Left colon (tissue), 2 donors: Measurements from ENCODE around the gene MAP7. TPM values are rescaled to one million over a fixed set of nuclear protein-coding genes. Genes with fewer than 3 reads are reported as not detected.

Experiments used
- ATAC-seq: fragments of 200-7000 bp; cut with Tn5 transposase; one replicate; pipeline ENCODE4 v1.9.1; 2020; ENCODE audit warnings: mild to moderate bottlenecking, moderate library complexity
- DNase-seq, 2 donors: peaks; one replicate each; pipeline ENCODE4 v3.0.0-alpha.2; 2020
- intact Hi-C, 2 donors: fragments of 100-400 bp; cut with DNase I in 1 of 2; cut with micrococcal nuclease in 1 of 2; formaldehyde crosslinking; loops; one replicate each; pipeline versions ENCODE4 v1.11.2 to v1.14.0; 2022; cut with DNase I, micrococcal nuclease
- total RNA-seq, 2 donors: library from RNA; stranded (reverse); fragmentation: NEBNext Ultra II Directional; extraction: Animal tissue kit (Norgen Biotek cat#: 25700); gene quantifications; one replicate each; pipeline ENCODE4 v1.2.1, GENCODE V29; 2021
- donor health status: DM: no; HTN: no; CAD: no.
- donor health status: DM: yes; HTN: yes; CAD: no.

The MAP7 gene
- total RNA-seq, 2 donors from 2014 or later, result 72.6 to 82.7 TPM

DNA sequence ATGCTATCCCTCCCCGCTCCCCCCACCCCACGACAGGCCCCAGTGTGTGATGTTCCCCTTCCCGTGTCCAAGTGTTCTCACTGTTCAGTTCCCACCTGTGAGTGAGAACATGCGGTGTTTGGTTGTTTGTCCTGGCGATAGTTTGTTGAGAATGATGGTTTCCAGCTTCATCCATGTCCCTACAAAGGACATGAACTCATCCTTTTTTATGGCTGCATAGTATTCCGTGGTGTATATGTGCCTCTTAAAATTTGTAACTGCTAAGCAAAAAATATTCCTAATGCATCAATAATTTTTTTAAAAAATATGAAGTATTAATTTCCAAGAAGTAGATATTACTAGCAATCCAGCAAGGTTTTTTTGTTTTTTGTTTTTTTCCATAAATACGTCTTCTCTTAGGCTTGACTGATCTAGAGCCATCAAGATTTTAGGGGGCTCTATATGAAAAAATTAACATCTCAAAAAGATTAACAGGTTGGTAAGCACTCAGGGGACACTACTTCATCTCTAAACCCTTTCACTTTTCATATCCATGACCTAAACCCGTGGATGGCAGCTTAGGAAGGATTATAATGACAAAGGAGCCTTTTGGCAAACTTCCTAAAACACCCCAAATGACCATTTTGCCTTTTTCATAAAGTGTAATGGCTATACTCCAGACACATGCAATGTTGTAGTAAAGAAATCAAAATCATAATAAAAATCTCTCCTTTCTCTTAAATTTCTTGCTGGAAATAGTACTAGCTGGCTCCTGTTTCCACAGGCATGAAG is 14.2 kb downstream of the MAP7 start:
- intact Hi-C loops, result no loop called here
- no peak for ATAC-seq
- DNase-seq, result no peak

DNA sequence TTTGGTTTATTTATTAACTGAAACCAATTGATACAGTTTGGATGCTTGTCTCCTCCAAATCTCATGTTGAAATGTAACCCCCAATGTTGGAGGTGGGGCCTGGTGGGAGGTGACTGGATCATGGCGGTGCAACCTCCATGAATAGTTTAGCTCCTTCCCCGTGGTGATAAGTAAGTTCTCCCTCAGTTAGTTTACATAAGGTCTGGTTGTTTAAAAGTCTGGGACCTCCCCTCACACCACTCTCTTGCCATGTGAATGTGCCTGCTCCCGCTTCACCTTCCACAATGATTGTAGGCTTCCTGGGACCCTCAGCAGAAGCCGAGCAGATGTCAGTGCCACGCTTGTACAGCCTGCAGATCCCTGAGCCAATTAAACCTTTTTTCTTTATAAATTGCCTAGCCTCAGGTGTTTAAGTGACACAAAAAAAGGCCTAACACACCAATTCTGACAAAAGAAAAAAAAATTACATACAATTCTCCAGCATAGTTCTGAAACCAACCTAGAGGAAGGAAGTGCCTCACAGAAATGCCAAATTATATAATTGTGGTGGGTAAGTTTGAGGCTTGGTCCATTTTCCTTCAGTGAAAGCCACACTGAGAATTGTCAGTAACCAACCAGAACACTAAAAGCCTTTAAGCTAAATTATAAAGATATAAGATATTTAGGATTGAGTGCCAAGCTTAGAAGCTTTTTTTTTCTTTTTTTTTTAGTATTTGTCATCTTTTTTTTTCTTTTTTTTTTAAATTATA is 15.0 kb downstream of the MAP7 start:
- DNase-seq (no peak), ATAC-seq (no peak)
- intact Hi-C loops, result no loop called here

DNA sequence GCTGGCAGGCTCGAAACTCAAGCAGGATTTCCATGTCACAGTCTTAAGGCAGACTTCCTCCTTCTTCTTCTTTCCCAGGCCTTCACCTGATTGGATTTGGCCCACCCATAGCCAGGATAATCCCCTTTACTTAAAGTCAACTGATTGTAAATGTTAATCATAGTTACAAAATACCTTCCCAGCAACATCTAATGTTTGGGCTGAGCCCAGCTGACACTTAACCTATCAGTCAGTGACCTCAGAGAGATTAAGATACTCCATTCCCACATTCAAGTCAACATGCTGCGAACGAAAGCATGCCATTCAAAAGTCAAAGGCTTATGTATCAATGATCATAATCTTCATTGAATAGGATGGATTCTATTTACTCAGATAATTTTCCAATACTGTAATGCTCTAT is 16.0 kb downstream of the MAP7 start:
- no peak for DNase-seq
- intact Hi-C loops, result no loop called here
- ATAC-seq, result no peak

DNA sequence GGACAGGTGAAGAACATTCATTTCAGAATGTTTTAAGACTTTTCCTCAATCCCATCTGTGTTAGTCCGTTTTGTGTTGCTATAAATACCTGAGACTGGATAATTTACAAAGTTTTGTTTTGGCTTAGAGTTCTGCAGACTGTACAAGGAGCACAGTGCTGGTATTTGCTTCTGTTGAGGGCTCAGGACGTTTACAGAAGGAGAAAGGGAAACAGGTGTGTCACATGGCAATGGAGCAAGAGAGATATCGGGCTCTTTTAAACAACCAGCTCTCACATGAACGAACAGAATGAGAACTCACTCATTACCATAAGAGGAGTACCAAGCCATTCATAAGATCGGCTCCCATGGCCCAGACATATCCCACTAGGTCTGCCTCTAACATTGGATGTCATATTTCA is 16.7 kb downstream of the MAP7 start:
- DNase-seq (no peak), ATAC-seq (no peak)
- intact Hi-C loops, result no loop called here

DNA sequence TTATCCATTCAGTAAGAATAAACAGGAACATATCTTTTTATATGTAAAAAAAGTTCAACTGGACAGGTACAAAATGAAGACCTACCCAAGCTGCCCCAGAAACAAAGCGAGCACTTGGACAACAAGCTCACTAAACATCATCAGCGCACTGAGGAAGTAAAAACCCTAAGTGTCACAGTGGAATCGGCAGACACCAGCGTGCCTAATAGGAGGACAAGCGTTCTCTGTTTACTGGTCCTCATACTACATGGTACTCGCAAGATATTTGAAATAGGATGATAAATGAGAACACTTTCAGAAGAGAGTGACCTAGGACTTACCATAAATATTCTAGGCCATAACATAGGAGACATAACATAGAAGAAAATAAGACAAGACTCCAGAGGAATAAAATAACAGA is 18.2 kb downstream of the MAP7 start:
- ATAC-seq (no peak), DNase-seq (no peak)
- intact Hi-C loops, result no loop called here

DNA sequence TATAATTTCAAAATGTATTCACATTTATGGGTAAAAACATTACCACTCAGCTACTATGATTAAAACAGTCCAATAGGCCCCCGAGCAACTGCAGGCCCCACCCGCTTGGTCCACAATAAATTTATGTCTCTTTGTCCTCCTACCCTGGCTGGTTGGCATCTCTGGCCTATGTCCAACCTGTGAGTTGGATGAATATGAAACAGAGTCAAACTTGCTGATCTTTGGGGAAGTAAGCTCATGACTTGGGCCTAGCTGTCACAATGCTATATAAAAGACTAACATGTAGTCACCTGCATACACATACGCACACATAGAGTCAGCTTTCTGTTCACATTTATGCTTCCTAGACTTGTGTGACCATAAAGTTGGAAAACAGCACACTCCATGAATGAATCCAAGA is 20.5 kb downstream of the MAP7 start:
- ATAC-seq (peak; percentile 73), DNase-seq (peak in 1 of 2 donors; percentile 23)
- intact Hi-C loops, result no loop called here

DNA sequence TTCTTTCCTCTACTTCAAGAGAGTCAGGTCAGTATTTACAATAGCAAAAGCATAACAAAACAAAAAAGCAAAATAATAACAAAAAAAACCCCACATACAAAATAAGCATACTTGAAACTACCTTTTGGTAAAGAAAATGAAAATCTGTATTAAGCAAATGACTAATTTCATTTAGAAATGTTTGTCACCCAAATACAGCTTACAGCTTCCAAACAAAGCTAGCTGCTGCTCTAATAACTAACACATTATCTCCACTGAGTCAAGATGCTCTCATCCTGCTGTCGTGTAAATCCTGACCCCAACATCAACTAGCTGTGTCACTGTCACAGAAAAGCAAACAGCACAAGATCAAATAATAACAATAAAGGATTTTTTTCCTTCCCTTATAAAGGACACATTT is 21.7 kb downstream of the MAP7 start:
- no peak for ATAC-seq
- intact Hi-C loops, result no loop called here
- no peak for DNase-seq

DNA sequence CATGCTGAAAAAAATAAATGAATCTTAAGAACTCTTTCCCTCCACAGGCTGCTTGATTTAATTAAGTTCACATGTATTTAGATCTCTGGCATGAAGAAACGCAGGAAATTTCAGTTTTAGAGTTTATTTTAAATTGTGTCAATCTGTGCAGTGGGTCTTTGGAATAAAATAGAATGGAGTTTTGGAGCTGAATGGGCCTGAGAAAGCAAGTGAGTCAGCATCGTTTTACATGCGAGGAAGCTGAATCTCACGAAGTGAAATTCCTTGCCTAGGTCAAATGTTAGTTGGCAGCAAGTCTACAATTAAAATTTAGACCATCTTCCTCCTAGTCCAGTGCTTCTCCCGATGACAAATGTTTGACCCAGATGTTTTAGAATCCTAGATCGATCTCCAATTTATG is 22.4 kb downstream of the MAP7 start:
- intact Hi-C loops, result no loop called here
- no peak for DNase-seq
- ATAC-seq, result no peak

DNA sequence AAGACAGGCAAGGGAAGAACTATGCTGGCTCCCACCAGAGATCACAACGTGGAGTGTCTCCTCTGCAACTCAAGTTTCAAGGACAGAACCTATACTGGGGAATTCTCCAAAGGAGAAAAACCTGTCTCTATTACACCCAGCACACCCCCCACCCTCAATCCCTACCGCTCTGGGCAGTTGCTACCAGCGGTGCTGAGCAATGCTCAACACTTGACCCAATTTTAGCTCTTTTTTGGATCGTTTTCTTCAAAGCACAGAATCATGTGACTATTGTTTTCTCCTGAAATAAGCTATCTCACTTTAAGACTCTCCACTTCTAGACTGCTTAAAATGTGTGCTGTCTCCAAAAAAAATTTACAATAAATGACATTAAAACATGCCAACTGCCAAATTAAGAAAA is 23.3 kb downstream of the MAP7 start:
- DNase-seq, result no peak
- intact Hi-C loops, result no loop called here
- no peak for ATAC-seq

DNA sequence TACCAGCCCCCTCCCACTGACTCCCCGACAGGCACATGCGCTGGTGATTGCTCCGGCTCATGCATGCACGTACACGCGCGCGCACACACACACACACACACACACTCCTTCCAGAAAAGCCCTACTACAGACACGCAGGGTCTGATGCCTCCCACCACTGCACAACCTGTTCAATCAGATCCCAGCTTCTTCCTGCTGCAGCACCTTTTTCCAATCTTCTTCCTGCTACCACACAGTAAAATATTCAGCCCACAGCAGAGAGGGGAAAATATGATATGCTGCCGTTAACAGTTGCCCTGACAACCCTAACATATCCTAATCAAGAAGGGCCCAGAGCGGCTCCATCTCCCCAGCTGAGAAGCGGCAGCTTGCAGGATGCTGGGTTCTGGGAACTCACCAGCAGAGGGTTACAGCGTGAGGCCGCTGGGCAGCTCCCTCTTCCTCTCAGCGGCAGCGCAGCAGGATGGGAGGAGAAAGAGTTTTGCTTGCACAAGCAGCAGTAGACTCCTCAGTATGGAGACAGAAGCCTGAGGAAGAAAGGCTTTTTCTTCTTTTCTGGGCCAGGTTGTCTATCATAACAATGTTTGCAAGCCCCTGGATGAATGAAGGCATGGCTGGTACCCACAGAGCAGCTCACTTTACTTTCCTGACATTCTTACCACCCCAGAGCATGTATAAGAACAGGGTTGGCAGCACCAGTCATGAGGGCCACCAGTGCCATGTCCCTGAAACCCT is 23.9 kb downstream of the MAP7 start:
- ATAC-seq (peak; percentile 48), DNase-seq (peak in 1 of 2 donors; percentile 44)
- intact Hi-C loops, result no loop called here

DNA sequence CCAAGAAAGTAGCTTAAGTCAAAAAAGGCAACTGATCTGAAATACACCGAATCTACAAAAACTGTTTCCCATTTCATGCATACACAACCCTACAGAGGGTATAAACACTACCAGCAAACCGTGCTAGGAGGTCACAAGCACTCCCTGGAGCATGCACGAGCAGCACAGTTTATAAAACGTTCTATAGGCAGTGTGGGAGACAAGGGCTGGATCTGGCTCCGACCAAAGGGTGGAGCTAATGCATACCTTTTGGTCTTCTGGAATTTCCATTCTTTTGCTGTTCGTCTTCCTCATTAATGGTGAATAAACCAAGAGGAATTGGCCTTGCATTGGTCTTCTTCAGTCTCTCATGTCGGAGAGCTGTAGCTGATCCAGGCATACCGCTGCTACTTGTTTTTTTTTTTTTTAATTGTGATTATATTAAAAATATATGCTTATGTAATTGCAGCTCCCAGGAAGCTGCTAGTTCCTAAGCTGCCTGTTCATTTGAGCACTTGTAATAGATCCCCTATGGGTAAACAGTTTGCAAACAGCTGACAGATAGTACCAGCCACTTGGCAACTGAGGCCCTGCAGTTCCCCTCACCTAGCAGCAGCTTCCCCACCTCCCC is 24.5 kb downstream of the MAP7 start:
- intact Hi-C loops, result no loop called here
- no peak for ATAC-seq
- no peak for DNase-seq

DNA sequence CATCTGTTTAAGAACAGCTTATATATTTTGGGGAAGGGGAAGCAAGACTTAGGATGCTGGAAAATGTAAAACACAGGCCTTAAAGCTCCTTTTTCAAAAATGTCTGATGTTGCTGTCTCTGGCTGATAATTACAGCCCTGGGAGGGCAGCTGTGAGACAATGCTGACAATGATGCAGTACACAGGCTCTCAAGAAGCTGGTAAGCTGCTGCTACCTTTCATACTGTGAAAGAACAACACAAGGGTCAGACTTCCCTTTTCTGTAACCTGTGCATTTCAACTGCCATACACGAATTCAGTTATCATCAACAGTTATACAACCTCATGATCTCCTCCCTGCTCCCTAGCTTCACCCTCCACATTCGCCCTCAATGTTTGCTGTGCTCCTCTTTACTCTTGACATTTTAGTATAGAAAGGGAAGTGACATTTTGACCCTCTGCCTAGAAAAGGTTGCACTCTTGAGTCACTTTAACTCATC is 25.2 kb downstream of the MAP7 start:
- no peak for DNase-seq
- intact Hi-C loops, result no loop called here
- ATAC-seq, result no peak

DNA sequence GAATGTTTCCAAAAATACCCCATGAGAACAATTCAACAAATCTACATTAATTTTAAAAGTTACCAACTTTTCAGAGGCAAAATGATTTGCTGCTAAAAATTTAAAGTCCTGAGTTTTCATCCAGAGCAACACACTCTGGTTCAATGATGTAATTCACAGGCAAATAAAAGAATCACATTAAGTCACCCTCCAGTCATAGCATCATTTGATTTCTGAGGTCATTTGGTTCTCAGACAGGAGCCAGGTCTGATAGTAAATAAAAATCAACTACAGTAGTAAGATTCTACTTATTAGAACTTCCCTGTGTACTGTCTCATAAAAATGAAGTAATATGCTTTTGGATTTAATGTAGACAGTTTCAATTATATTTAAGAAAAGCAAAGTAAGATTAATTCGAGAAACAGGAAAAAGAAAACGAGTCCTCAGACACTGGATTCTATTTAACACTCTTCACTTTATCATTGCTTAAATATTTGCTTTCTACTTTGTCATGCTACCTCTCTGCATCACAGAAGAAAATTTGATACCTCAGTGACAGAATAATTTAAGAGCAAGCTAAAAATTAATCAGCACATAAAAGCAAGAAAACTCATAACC is 25.8 kb downstream of the MAP7 start:
- ATAC-seq, result no peak
- no peak for DNase-seq
- intact Hi-C loops, result no loop called here

DNA sequence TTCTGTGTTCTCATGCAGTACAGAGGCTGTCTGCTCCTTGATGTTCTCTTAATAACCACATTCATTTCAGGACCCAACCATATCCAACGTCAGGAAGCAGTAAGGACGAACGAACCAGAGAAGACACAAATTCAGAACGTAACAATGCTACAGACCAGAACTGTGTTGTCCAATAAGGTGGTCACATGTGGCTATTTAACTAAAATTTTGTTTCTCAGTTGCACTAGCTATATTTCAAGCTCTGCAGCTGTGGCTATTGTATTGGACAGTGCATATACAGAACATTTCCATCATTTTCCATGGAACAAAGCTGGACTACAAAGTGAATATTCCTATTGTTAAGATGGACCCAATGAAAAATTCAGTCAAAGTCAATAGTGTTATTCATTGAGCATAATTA is 27.0 kb downstream of the MAP7 start:
- ATAC-seq (no peak), DNase-seq (no peak)
- intact Hi-C loops, result no loop called here

DNA sequence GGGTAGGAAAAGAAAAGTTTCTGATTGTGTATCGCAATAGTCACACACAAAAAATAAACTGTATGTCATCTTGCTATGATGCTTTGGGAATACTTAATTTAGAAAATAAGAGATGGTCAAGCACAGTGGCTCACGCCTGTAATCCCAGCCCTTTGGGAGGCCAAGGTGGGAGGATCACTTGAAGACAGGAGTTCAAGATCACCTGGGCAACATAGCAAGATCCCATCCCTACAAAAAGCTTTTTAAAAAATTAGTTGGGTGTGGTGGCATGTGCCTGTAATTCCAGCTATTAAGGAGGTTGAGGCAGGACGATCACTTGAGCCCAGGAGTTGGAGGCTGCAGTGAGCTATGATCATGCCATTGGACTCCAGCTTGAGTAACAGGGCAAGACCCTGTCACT is 27.6 kb downstream of the MAP7 start:
- DNase-seq (no peak), ATAC-seq (no peak)
- intact Hi-C loops, result no loop called here

DNA sequence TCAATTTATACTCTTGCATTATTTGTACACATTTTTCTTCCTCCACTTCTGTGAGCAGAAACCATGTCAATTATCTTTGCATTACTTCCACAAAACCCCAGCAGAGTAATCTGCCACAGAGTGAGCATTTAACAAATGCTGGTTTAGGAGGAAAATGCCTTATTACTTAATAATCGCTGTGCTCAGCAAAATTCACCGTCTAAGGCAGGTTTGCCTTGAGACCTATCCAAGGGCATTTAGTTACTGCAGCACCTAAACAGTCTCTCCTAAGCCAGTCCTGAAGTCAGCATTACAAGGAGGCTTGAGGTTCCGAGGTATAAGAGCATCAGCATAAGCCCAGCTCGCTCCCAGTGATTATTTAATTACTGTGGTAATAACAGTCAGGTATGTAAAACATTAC is 28.3 kb downstream of the MAP7 start:
- DNase-seq, result no peak
- intact Hi-C loops, result no loop called here
- no peak for ATAC-seq

DNA sequence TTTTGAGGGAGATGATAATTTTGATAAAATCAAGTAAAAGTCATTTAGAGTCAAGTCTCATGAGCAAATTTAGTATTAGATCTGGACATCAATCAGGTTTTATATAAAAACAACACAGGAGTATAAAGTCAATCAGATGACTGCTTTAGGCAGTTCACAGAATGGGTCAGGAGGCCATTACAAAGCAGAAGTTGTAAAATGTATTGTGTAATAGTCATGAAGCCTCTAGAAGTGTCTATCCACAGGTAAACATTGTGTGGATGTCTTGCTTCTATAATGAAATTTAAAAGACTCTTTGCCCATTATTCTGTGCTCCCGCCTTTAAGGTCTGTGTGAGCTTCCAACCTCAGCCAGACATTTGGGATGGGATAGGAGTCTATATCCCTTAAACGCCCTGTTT is 28.8 kb downstream of the MAP7 start:
- DNase-seq (no peak), ATAC-seq (peak; percentile 67)
- intact Hi-C loops, result no loop called here

DNA sequence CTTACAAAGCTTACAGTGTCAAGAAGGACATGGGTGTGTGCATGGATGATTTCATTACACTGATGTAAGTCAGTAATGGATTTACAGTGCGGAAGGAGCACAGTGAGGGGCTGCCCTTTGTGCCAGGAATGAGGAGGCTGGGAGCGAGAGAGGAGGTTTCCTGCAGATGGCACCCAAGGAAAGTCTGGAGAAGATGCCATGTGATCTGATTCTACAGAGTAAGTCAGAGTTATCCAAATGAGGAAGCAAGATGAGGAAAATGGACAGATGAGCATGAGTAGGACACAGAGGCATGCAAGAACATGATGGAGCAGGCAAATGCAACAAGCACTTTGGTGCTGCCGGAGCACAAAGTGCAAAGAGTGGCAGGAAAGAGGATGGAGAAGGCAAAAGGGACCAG is 29.7 kb downstream of the MAP7 start:
- peak; percentile 87 for ATAC-seq
- intact Hi-C loops, result no loop called here
- no peak for DNase-seq

DNA sequence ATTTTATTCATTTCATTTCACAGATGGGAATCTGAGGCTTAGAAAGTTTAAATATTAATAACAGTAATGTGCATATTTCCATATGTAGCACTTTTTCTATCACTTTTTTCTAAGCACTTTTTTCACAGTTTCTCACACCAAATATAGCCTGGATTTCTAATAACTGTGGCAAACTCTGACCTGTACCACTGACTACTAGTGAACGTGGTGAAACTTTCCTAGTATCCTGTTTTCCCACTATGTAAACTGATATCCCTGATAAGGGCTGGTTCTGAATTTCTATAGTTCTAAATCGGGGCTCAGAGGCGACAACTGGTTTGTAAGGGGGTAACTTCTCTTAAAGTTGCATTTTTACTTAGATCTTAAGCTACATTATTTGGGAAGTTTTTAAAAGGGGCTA is 32.6 kb downstream of the MAP7 start:
- intact Hi-C loops, result no loop called here
- no peak for ATAC-seq

More for the DNA sequence above, 32.6 kb downstream of the MAP7 start:
- no peak for DNase-seq
